ENCODE results near the gene FCRLB. TPM values are rescaled to one million over a fixed set of nuclear protein-coding genes. Genes with fewer than 3 reads are reported as not detected.
"Not testable (repeated sequence)": the region's sequence is repeated elsewhere in the genome, so short reads cannot be mapped to it uniquely, and the experiment has no call there.

The FCRLB gene
- total and polyA plus RNA-seq, 12 donors: 0.42 to 3.4 (median 1.0) TPM; not detected in 1

DNA sequence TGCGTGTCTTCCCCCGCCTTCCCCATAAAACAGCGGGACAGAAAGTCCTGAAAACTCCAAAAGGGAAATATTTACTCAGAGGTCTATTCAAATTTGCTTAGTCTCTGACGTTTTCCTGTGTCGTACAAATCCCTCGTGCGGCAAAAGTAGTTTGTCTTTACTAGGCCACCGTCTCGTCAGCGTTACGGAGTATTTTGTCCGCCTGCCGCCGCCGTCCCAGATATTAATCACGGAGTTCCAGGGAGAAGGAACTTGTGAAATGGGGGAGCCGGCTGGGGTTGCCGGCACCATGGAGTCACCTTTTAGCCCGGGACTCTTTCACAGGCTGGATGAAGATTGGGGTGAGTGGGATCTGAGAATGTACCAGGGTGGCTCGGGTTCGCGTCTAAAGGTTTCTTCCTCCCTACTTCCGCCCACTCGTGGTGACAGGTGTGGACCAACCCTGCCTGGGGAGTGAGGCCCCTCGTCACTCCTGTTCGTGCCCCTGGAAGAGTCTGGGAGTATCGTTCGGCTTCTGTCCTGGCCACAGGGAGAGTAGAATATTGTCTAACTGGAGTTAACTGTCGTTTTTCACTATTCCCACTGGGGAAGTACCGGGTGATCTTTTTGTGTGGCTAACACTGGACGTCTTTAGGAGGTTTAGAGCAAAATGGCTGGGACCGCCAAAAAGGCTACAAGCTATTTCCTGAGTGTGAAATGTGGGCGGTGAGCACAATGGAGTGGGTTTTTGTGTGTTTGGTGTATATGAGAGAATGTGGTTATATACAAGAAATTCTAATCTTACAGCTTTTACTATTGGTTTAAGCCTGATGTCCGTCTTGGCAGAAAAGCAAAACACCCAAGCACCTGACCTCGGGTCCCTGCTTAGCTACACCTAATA lies 45.0 kb downstream of the FCRLB start, which contains the start of gene ATF6:
Gene ATF6, plus strand, starts transcription at position 219 of the 880 bp plus-strand sequence. Its CDS starts 41 bp downstream, at position 260.
- TF ChIP-seq POLR2A (IDR thresholded peaks at IDR 0.05): peak; percentile 70 to 88
- TF ChIP-seq, protein P1, sequence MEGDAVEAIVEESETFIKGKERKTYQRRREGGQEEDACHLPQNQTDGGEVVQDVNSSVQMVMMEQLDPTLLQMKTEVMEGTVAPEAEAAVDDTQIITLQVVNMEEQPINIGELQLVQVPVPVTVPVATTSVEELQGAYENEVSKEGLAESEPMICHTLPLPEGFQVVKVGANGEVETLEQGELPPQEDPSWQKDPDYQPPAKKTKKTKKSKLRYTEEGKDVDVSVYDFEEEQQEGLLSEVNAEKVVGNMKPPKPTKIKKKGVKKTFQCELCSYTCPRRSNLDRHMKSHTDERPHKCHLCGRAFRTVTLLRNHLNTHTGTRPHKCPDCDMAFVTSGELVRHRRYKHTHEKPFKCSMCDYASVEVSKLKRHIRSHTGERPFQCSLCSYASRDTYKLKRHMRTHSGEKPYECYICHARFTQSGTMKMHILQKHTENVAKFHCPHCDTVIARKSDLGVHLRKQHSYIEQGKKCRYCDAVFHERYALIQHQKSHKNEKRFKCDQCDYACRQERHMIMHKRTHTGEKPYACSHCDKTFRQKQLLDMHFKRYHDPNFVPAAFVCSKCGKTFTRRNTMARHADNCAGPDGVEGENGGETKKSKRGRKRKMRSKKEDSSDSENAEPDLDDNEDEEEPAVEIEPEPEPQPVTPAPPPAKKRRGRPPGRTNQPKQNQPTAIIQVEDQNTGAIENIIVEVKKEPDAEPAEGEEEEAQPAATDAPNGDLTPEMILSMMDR (IDR thresholded peaks at IDR 0.05): peak in 3 of 6 experiments; percentile 2 to 17 (median 11)
- H3K9me3 ChIP-seq (replicated peaks in 1 of 3): no peaks in the 10 kb centered on the region
- peak within 1 kb of the TSS; percentile 58 to 97 (median 90) for H3K27ac ChIP-seq
- H3K27me3 ChIP-seq: no peaks in the 10 kb centered on the region
- no peaks in the 10 kb centered on the region for H3K36me3 ChIP-seq (replicated peaks in 1 of 2)
- peaks cover 7 to 44% of the 10 kb centered on the region in 2 donors for H3K4me1 ChIP-seq (replicated peaks in 1 of 2)
- WGBS, 4 donors: 0% methylated on average over 34 to 35 of the region's 35 CpGs
- peak within 1 kb of the TSS in 3 of 4 donors; percentile 77 to 98 (median 94) for H3K4me3 ChIP-seq
- DNase-seq: peak; percentile 91 to 98 (median 94)
- intact Hi-C loops (cut with DNase I): no loop called here

DNA sequence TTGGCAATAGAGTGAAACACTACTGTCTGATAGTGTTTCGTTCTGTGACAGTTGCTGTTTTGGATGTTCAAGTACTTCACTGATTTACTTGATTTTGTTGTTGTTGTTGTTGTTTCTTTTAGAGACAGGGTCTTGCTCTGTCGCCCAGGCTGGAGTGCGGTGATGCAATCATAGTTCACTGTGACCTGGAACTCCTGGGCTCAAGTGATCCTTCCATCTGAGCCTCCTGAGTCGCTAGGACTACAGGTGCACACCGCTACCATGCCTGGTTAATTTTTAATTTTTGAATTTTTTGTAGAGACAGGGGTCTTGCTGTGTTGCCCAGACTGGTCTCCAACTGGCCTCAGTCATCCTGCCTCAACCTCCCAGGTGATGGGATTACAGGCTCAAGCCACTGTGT lies 47.1 kb downstream of the FCRLB start:
- no peak overlapping the region for H3K27ac ChIP-seq
- WGBS, 4 donors: 93 to 96% (median 94%) methylated on average over 5 of the region's 5 CpGs
- no peak overlapping the region for H3K4me3 ChIP-seq
- H3K9me3 ChIP-seq (replicated peaks in 1 of 3): no peaks in the 10 kb centered on the region
- peaks cover 11 to 51% of the 10 kb centered on the region in 2 donors for H3K4me1 ChIP-seq (replicated peaks in 1 of 2)
- H3K36me3 ChIP-seq (replicated peaks in 1 of 2): no peaks in the 10 kb centered on the region
- intact Hi-C loops (cut with DNase I): no loop called here
- no peak for TF ChIP-seq POLR2A (IDR thresholded peaks at IDR 0.05)
- TF ChIP-seq, protein P1 (IDR thresholded peaks at IDR 0.05): no peak
- no peaks in the 10 kb centered on the region for H3K27me3 ChIP-seq
- no peak for DNase-seq

DNA sequence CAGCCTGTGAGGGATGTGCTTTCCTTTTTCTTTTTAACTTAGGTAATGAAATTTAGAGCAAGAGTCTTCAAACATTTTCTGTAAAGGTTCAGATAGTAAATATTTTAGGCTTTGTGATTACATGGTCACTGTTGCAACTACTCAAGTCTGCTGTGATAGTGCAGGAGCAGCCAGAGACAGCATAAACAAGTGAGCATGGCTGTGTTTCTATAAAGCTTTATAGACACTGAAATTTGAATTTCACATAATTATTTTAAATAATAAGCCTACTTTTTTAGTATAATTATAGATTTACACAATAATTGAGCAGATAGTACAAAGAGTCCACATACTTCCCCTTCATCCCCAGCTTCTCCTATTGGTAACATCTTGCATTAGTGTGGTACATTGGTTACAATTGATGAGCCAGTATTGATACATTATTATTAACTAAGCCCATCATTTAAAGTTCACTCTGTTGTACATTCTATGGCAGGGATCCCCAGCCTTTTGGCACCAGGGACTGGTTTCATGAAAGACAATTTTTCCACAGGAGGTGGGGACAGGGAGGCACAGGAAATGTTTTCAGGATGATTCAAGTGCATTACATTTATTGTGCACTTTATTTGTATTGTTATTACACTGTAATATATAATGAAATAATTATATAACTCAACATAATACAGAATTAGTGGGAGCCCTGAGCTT lies 47.8 kb downstream of the FCRLB start:
- Histone ChIP-seq H3K27ac (no peak overlapping the region), H3K27me3 (no peaks in the 10 kb centered on the region), H3K4me1 (replicated peaks in 1 of 2) (peaks cover 17 to 57% of the 10 kb centered on the region in 2 donors), H3K9me3 (replicated peaks in 1 of 3) (no peaks in the 10 kb centered on the region), H3K4me3 (no peak overlapping the region), H3K36me3 (replicated peaks in 1 of 2) (no peaks in the 10 kb centered on the region)
- DNase-seq: no peak
- TF ChIP-seq, protein P1 (IDR thresholded peaks at IDR 0.05): no peak
- no peak for TF ChIP-seq POLR2A (IDR thresholded peaks at IDR 0.05)
- intact Hi-C loops (cut with DNase I): no loop called here

DNA sequence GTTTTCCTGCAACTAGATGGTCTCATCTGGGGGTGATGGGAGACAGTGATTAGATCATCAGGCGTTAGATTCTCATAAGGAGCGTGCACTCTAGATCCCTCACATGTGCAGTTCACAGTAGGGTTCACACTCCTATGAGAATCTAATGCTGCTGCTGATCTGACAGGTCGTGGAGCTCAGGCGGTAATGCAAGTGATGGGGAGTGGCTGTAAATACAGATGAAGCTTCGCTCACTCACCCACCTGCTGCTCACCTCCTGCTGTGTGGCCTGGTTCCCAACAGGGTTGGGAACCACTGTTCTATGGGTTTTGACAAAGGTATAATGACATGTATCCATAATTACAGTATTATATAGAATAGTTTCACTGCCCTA lies 48.3 kb downstream of the FCRLB start:
- H3K4me3 ChIP-seq; H3K27ac ChIP-seq; intact Hi-C loops (cut with DNase I); DNase-seq; H3K36me3 ChIP-seq (replicated peaks in 1 of 2); H3K9me3 ChIP-seq (replicated peaks in 1 of 3); H3K27me3 ChIP-seq: not testable (repeated sequence)
- peaks cover 17 to 57% of the 10 kb centered on the region in 2 donors for H3K4me1 ChIP-seq (replicated peaks in 1 of 2)
- WGBS, 4 donors: 90 to 99% (median 95%) methylated on average over 3 to 5 of the region's 5 CpGs

All from adrenal gland (tissue), 12 donors.